Measurements from ENCODE around the gene CABP1.

CABP1 gene

DNA sequence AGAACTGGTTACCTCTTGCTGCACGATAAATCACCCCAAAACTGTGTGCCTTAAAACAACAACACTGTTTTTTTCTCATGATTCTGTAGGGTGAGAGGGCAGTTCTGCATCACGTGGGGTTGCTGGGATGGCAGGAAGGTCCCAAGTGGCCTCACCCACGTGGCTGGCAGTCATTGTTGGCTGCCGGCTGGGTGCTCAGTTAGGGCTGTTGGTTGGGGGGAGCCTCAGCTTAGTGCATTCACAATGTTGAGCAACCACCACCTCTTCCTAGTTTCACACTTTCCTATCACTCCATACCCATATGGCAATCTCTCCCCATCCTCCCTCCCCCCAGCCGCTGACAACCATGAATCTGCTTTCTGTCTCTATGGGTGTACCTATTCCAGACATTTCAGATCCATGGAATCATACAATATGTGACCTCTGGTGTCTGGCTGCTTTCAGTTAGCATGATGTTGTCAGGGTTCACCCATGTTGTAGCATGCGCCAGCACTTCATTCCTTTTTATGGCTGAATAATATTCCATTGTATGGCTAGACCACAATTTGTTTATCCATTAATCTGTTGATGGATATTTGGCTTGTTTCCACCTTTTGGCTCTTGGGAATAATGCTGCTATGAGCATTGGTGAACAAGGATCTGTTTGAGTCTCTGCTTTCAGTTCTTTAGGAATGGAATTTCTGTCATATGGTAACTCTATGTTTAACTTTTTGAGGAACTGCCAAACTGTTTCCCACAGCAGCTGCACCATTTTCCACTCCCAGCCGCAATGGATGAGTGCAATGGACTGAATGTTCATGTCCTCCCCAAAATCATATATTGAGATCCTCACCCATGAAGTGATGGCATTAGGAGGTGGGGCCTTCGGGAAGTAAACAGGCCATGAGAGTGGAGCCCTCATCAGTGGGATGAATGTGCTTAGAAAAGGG, 48.0 kb upstream of the CABP1 start:
- H3K79me2 ChIP-seq (ENCODE audit: low read length), result no peaks in the 10 kb centered on the region
- H3K9me3 ChIP-seq (replicated peaks; ENCODE audit: insufficient read depth, low read length), result no peaks in the 10 kb centered on the region
- H2AFZ ChIP-seq (ENCODE audit: low read length), result no peak overlapping the region
- no peak overlapping the region for H3K9ac ChIP-seq (ENCODE audit: low read length)
- no peaks in the 10 kb centered on the region for H3K4me1 ChIP-seq (ENCODE audit: low read length)
- H3K27me3 ChIP-seq (replicated peaks; ENCODE audit: insufficient read depth, low read length), result no peaks in the 10 kb centered on the region
- DNase-seq, result no peak
- no peak overlapping the region for H3K4me2 ChIP-seq (ENCODE audit: low read depth, low read length)
- TF ChIP-seq EZH2 (optimal IDR thresholded peaks at IDR 0.05; ENCODE audit: low read depth, low read length) (no peak), EZH2phosphoT487 (IDR thresholded peaks at IDR 0.05; ENCODE audit: low read length) (no peak)
- TF ChIP-seq, protein P1, sequence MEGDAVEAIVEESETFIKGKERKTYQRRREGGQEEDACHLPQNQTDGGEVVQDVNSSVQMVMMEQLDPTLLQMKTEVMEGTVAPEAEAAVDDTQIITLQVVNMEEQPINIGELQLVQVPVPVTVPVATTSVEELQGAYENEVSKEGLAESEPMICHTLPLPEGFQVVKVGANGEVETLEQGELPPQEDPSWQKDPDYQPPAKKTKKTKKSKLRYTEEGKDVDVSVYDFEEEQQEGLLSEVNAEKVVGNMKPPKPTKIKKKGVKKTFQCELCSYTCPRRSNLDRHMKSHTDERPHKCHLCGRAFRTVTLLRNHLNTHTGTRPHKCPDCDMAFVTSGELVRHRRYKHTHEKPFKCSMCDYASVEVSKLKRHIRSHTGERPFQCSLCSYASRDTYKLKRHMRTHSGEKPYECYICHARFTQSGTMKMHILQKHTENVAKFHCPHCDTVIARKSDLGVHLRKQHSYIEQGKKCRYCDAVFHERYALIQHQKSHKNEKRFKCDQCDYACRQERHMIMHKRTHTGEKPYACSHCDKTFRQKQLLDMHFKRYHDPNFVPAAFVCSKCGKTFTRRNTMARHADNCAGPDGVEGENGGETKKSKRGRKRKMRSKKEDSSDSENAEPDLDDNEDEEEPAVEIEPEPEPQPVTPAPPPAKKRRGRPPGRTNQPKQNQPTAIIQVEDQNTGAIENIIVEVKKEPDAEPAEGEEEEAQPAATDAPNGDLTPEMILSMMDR (IDR thresholded peaks at IDR 0.05; ENCODE audit: low read length), result no peak
- no peaks in the 10 kb centered on the region for H3F3A ChIP-seq (ENCODE audit: insufficient read depth, low read length)
- H3K36me3 ChIP-seq (replicated peaks; ENCODE audit: insufficient read depth, low read length), result no peaks in the 10 kb centered on the region
- no peak overlapping the region for H3K4me3 ChIP-seq (ENCODE audit: low read length)
- H3K9me2 ChIP-seq (replicated peaks; ENCODE audit: insufficient read depth, low read length), result no peaks in the 10 kb centered on the region
- no peaks in the 10 kb centered on the region for H4K20me1 ChIP-seq (ENCODE audit: insufficient read depth, low read length)
- H3K27ac ChIP-seq (ENCODE audit: low read length), result no peak overlapping the region

DNA sequence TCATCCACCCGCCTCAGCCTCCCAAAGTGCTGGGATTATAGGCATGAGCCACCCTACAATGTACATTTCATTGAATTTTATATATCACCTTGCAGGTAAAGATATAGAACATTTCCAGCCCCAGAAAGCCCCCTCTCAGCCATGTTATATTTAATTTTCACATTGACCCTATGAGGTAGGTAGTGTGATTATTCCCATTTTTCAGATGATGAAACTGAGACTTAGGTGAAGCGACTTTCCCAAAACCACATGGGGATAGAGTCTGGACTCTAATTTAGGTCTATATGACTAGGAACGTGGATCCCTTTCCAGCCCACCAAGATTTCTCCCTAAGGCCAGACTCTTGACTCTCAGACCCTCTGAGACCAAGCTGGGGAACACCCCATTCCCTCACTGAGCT, 43.5 kb upstream of the CABP1 start:
- H3K9ac ChIP-seq (ENCODE audit: low read length), result no peak overlapping the region
- no peaks in the 10 kb centered on the region for H3K9me2 ChIP-seq (replicated peaks; ENCODE audit: insufficient read depth, low read length)
- H3K9me3 ChIP-seq (replicated peaks; ENCODE audit: insufficient read depth, low read length), result no peaks in the 10 kb centered on the region
- no peaks in the 10 kb centered on the region for H3K4me1 ChIP-seq (ENCODE audit: low read length)
- no peak for DNase-seq
- H3K27me3 ChIP-seq (replicated peaks; ENCODE audit: insufficient read depth, low read length), result no peaks in the 10 kb centered on the region
- no peak for TF ChIP-seq EZH2phosphoT487 (IDR thresholded peaks at IDR 0.05; ENCODE audit: low read length)
- TF ChIP-seq EZH2 (optimal IDR thresholded peaks at IDR 0.05; ENCODE audit: low read depth, low read length), result no peak
- TF ChIP-seq, protein P1 (IDR thresholded peaks at IDR 0.05; ENCODE audit: low read length), result no peak
- no peak overlapping the region for H3K4me2 ChIP-seq (ENCODE audit: low read depth, low read length)
- H4K20me1 ChIP-seq (ENCODE audit: insufficient read depth, low read length), result no peaks in the 10 kb centered on the region
- no peak overlapping the region for H3K27ac ChIP-seq (ENCODE audit: low read length)
- no peak overlapping the region for H2AFZ ChIP-seq (ENCODE audit: low read length)
- no peaks in the 10 kb centered on the region for H3K36me3 ChIP-seq (replicated peaks; ENCODE audit: insufficient read depth, low read length)
- no peaks in the 10 kb centered on the region for H3F3A ChIP-seq (ENCODE audit: insufficient read depth, low read length)
- H3K4me3 ChIP-seq (ENCODE audit: low read length), result no peak overlapping the region
- H3K79me2 ChIP-seq (ENCODE audit: low read length), result no peaks in the 10 kb centered on the region

GRCh38 chr12:120597861-120598260, 42.6 kb upstream of the CABP1 start:
- no peak overlapping the region for H2AFZ ChIP-seq (ENCODE audit: low read length)
- H3K9me3 ChIP-seq (replicated peaks; ENCODE audit: insufficient read depth, low read length), result no peaks in the 10 kb centered on the region
- H4K20me1 ChIP-seq (ENCODE audit: insufficient read depth, low read length), result no peaks in the 10 kb centered on the region
- no peaks in the 10 kb centered on the region for H3K4me1 ChIP-seq (ENCODE audit: low read length)
- no peak for DNase-seq
- no peaks in the 10 kb centered on the region for H3K27me3 ChIP-seq (replicated peaks; ENCODE audit: insufficient read depth, low read length)
- TF ChIP-seq EZH2phosphoT487 (IDR thresholded peaks at IDR 0.05; ENCODE audit: low read length) (no peak), EZH2 (optimal IDR thresholded peaks at IDR 0.05; ENCODE audit: low read depth, low read length) (no peak)
- TF ChIP-seq, protein P1 (IDR thresholded peaks at IDR 0.05; ENCODE audit: low read length), result no peak
- no peaks in the 10 kb centered on the region for H3K9me2 ChIP-seq (replicated peaks; ENCODE audit: insufficient read depth, low read length)
- no peak overlapping the region for H3K4me3 ChIP-seq (ENCODE audit: low read length)
- no peak overlapping the region for H3K27ac ChIP-seq (ENCODE audit: low read length)
- no peak overlapping the region for H3K4me2 ChIP-seq (ENCODE audit: low read depth, low read length)
- no peaks in the 10 kb centered on the region for H3K79me2 ChIP-seq (ENCODE audit: low read length)
- H3F3A ChIP-seq (ENCODE audit: insufficient read depth, low read length), result no peaks in the 10 kb centered on the region
- no peak overlapping the region for H3K9ac ChIP-seq (ENCODE audit: low read length)
- H3K36me3 ChIP-seq (replicated peaks; ENCODE audit: insufficient read depth, low read length), result no peaks in the 10 kb centered on the region

All from MM.1S (cell line).